AG04450 (cell line): ENCODE data around the gene CGB1. TPM values are rescaled to one million over a fixed set of nuclear protein-coding genes. Genes with fewer than 3 reads are reported as not detected.

Source experiments
- CTCF ChIA-PET: fragments of 300-600, 350-600 bp; formaldehyde crosslinking; extraction: SDS; loops from one replicate; lab custom pipeline; 2022; ENCODE audit warnings: antibody characterized with exemption, inconsistent platforms; lab: Charles Lee
- POLR2A ChIA-PET: fragments of 350-600 bp; formaldehyde crosslinking; extraction: SDS; loops from one replicate; lab custom pipeline; 2021; ENCODE audit warnings: antibody characterized with exemption, inconsistent platforms; lab: Yijun Ruan, JAX
- DNase-seq: peaks from one replicate; pipeline ENCODE4 v3.0.0-alpha.2; 2011; ENCODE audit warnings: low read depth, low spot score
- H3K27ac ChIP-seq: one replicate; pipeline ENCODE4 v1.5.1; 2012; ENCODE audit warnings: low read depth, low read length, control low read depth
- H3K27me3 ChIP-seq: one replicate; pipeline ENCODE4 v1.6.0; 2012; ENCODE audit warnings: low read length; ENCODE audit not compliant: control insufficient read depth, insufficient read depth
- H3K4me3 ChIP-seq: 2 replicates; pipeline ENCODE4 v1.5.1; 2011; ENCODE audit warnings: mild to moderate bottlenecking, low read depth, low read length, control low read depth
- H3K9me3 ChIP-seq: 2 replicates; pipeline ENCODE4 v1.5.1; 2012; ENCODE audit warnings: low read length; ENCODE audit not compliant: control insufficient read depth, insufficient read depth
- polyA plus RNA-seq: library from polyadenylated mRNA; depleted of rRNA; stranded (reverse); fragments of >200 nt; gene quantifications from 2 replicates; pipeline ENCODE4 v1.2.3, GENCODE V29; 2011; rRNA removed
- small RNA-seq: library from RNA; depleted of rRNA; stranded (forward); fragments of <200 nt; gene quantifications from one replicate; pipeline ENCODE3, GENCODE V24; 2012; ENCODE audit warnings: low read depth; ENCODE audit not compliant: insufficient read length
- TF ChIP-seq, protein P1 (sequence below): IDR thresholded peaks from 2 replicates; pipeline ENCODE4 v1.5.1; 2011; ENCODE audit warnings: low read depth, low read length, control low read depth, inconsistent platforms

Gene CGB1
- polyA plus RNA-seq, 1 experiment, result not detected

GRCh38 chr19:48987323-48987722 is 49.4 kb downstream of the CGB1 start:
- Histone ChIP-seq H3K4me3 (no peak overlapping the region), H3K9me3 (no peaks in the 10 kb centered on the region), H3K27me3 (no peaks in the 10 kb centered on the region), H3K27ac (no peak overlapping the region)
- TF ChIP-seq, protein P1, sequence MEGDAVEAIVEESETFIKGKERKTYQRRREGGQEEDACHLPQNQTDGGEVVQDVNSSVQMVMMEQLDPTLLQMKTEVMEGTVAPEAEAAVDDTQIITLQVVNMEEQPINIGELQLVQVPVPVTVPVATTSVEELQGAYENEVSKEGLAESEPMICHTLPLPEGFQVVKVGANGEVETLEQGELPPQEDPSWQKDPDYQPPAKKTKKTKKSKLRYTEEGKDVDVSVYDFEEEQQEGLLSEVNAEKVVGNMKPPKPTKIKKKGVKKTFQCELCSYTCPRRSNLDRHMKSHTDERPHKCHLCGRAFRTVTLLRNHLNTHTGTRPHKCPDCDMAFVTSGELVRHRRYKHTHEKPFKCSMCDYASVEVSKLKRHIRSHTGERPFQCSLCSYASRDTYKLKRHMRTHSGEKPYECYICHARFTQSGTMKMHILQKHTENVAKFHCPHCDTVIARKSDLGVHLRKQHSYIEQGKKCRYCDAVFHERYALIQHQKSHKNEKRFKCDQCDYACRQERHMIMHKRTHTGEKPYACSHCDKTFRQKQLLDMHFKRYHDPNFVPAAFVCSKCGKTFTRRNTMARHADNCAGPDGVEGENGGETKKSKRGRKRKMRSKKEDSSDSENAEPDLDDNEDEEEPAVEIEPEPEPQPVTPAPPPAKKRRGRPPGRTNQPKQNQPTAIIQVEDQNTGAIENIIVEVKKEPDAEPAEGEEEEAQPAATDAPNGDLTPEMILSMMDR, result no peak
- POLR2A ChIA-PET, result interaction anchor here (0.7 kb wide), 1 partner anchor 15 kb away, joined by 3 read pairs; no protein-coding TSS in a partner anchor
- DNase-seq, result no peak
- CTCF ChIA-PET, result interaction anchor here (1.6 kb wide), 1 partner anchor 17 kb away, joined by 6 read pairs; no protein-coding TSS in a partner anchor

GRCh38 chr19:48986211-48986610 is 50.5 kb downstream of the CGB1 start:
- Histone ChIP-seq H3K9me3 (no peaks in the 10 kb centered on the region), H3K4me3 (no peak overlapping the region), H3K27ac (no peak overlapping the region), H3K27me3 (no peaks in the 10 kb centered on the region)
- DNase-seq, result no peak
- POLR2A ChIA-PET, result interaction anchor here (0.6 kb wide), 1 partner anchor 192 kb away, joined by 6 read pairs; no protein-coding TSS in a partner anchor
- CTCF ChIA-PET, result interaction anchor here (0.7 to 1.6 kb wide), 3 partner anchors 12 to 16 kb away, joined by 3 to 6 read pairs (median 3); no protein-coding TSS in a partner anchor
- TF ChIP-seq, protein P1, result no peak

DNA sequence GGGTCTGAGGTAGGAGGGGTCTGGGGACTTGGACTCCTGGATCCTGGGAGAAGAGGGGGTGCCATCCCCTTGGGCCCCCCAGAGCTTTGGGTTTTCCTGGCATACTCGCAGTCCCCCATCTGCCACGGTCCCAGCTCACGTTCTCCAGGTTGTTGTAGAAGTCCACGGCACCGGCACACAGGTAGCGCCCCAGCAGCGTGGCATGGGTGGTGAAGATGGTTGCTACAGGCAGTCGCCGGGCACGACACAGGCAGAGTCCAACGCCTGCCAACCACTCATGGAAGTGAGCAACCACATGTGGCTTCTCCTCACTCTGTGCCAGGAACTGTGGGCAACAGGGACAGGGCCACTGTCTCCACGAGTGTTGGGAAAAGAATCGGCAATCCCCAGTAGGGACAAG is 51.0 kb downstream of the CGB1 start:
- CTCF ChIA-PET, result interaction anchor here (1.2 to 1.4 kb wide), 2 partner anchors 8 to 14 kb away, joined by 3 to 7 read pairs; partner anchors contain the start of genes GYS1 and RUVBL2
- Histone ChIP-seq H3K27ac (no peak overlapping the region), H3K9me3 (no peaks in the 10 kb centered on the region), H3K4me3 (no peak overlapping the region), H3K27me3 (no peaks in the 10 kb centered on the region)
- TF ChIP-seq, protein P1, result no peak
- DNase-seq, result no peak
- POLR2A ChIA-PET, result no interaction called here

Small RNAs within 50 kb of the gene (small RNA-seq; reads per million reads assigned to genes)
- not detected for gene MIR6798
- gene RN7SL708P, result not detected

Other genes starting within 250 kb of the CGB1 start
- gene BCAT2, start 225.9 kb downstream of the CGB1 start, polyA plus RNA-seq, result 23.3 and 31.8 TPM in 2 replicates
- 2.3 and 3.6 TPM in 2 replicates for gene HSD17B14, start 200.4 kb downstream of the CGB1 start, polyA plus RNA-seq
- gene PLEKHA4, start 168.3 kb downstream of the CGB1 start, polyA plus RNA-seq, result 7.1 and 11.9 TPM in 2 replicates
- 36.5 and 37.2 TPM in 2 replicates for gene PPP1R15A, start 164.5 kb downstream of the CGB1 start, polyA plus RNA-seq
- 0.20 and 0.25 TPM in 2 replicates for gene TULP2, start 138.2 kb downstream of the CGB1 start, polyA plus RNA-seq
- 123 and 130 TPM in 2 replicates for gene NUCB1, start 136.6 kb downstream of the CGB1 start, polyA plus RNA-seq
- gene DHDH, start 103.2 kb downstream of the CGB1 start, polyA plus RNA-seq, result 0.48 and 0.61 TPM in 2 replicates
- 110 and 147 TPM in 2 replicates for gene BAX, start 82.0 kb downstream of the CGB1 start, polyA plus RNA-seq
- 3,644 and 5,326 TPM in 2 replicates for gene FTL, start 71.6 kb downstream of the CGB1 start, polyA plus RNA-seq
- gene GYS1, start 43.6 kb downstream of the CGB1 start, polyA plus RNA-seq, result 19.5 and 24.1 TPM in 2 replicates
- gene RUVBL2, start 43.0 kb downstream of the CGB1 start, polyA plus RNA-seq, result 107 and 131 TPM in 2 replicates
- gene LHB, start 19.8 kb downstream of the CGB1 start, polyA plus RNA-seq, result 0.31 TPM in 1 of 2 replicates, not detected in the other
- gene CGB3, start 12.6 kb downstream of the CGB1 start, polyA plus RNA-seq, result not detected in 2 replicates
- not detected in 2 replicates for gene CGB2, start 5.0 kb downstream of the CGB1 start, polyA plus RNA-seq
- gene CGB5, start 7.0 kb upstream of the CGB1 start, polyA plus RNA-seq, result not detected in 2 replicates
- not detected in 2 replicates for gene CGB8, start 12.2 kb upstream of the CGB1 start, polyA plus RNA-seq
- 0.42 and 0.87 TPM in 2 replicates for gene CGB7, start 20.9 kb upstream of the CGB1 start, polyA plus RNA-seq
- 0.09 and 0.30 TPM in 2 replicates for gene NTF4, start 27.9 kb upstream of the CGB1 start, polyA plus RNA-seq
- gene KCNA7, start 35.8 kb upstream of the CGB1 start, polyA plus RNA-seq, result not detected in 2 replicates
- gene SNRNP70, start 48.6 kb upstream of the CGB1 start, polyA plus RNA-seq, result 117 and 149 TPM in 2 replicates
- 4.2 and 4.9 TPM in 2 replicates for gene LIN7B, start 77.5 kb upstream of the CGB1 start, polyA plus RNA-seq
- gene C19orf73, start 82.2 kb upstream of the CGB1 start, polyA plus RNA-seq, result 0.36 and 0.50 TPM in 2 replicates
- gene PPFIA3, start 82.6 kb upstream of the CGB1 start, polyA plus RNA-seq, result 0.52 and 0.63 TPM in 2 replicates
- 0.06 TPM in 1 of 2 replicates, not detected in the other for gene HRC, start 118.5 kb upstream of the CGB1 start, polyA plus RNA-seq
- 4.3 and 6.3 TPM in 2 replicates for gene TRPM4, start 120.9 kb upstream of the CGB1 start, polyA plus RNA-seq